HL-60 (cell line): ENCODE data around the gene SNRK.
A peak's percentile ranks its signal among the peaks of the same experiment; 100 is the strongest.

Source experiments
- DNase-seq, 2 experiments: peaks; one replicate each; pipeline ENCODE4 v3.0.0-alpha.2; 2010 to 2020; ENCODE audit warnings: low read depth in 1 of 2, low spot score in 1 of 2
- H3K27ac ChIP-seq: fragments of 250-450 bp; sonication (Bioruptor Pico); replicated peaks from 2 replicates; pipeline ENCODE4 v1.5.1; 2020; ENCODE audit warnings: mild to moderate bottlenecking, moderate library complexity
- H3K27me3 ChIP-seq: fragments of 250-450 bp; sonication (Bioruptor Pico); 2 replicates; pipeline ENCODE4 v1.5.1; 2021; ENCODE audit warnings: mild to moderate bottlenecking, moderate library complexity; ENCODE audit not compliant: insufficient read depth, poor library complexity, severe bottlenecking
- H3K4me3 ChIP-seq: replicated peaks from 2 replicates; pipeline ENCODE4 v1.5.1; 2011; ENCODE audit warnings: mild to moderate bottlenecking, control low read depth, low read length; ENCODE audit not compliant: insufficient read depth
- CTCF ChIP-seq: IDR thresholded peaks from one replicate; pipeline ENCODE4 v1.5.1; 2011; ENCODE audit warnings: low read length, control low read depth, inconsistent platforms; ENCODE audit not compliant: insufficient read depth
- GABPA ChIP-seq: IDR thresholded peaks from 2 replicates; pipeline ENCODE4 v1.6.1; 2012; ENCODE audit warnings: low read depth
- POLR2AphosphoS5 ChIP-seq: IDR thresholded peaks from 2 replicates; pipeline ENCODE4 v1.6.1; 2012; ENCODE audit warnings: low read depth
- SPI1 ChIP-seq: IDR thresholded peaks from 2 replicates; pipeline ENCODE4 v1.6.1; 2012; ENCODE audit warnings: low read depth, mild to moderate bottlenecking, borderline replicate concordance
- TF ChIP-seq, protein P1 (sequence below): IDR thresholded peaks from 2 replicates; pipeline ENCODE4 v1.6.1; 2012; ENCODE audit warnings: low read depth; ENCODE audit not compliant: insufficient replicate concordance

Gene SNRK

DNA sequence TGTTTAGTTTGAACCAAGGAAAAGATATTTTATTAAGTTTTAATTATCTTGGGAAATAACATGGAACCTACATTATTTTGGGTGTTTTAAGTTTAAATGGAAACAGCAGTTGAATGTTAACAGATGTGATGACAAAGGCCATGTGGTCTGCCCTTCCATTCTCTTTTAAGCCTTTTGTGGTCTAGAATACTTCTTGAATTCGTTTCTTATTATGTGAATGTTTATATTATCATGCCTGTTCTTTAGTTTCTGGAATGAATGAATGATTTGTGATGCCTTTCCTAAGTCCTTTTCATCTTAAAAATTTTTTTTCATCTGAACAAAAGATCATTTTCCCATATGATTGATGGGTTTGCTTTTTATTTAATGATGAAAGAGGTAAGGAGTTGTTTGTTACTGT is 44.6 kb downstream of the SNRK start:
- no peaks in the 10 kb centered on the region for H3K27me3 ChIP-seq
- no peak overlapping the region for H3K4me3 ChIP-seq
- TF ChIP-seq POLR2AphosphoS5, result no peak
- TF ChIP-seq SPI1, result no peak
- no peak for TF ChIP-seq CTCF
- no peak for TF ChIP-seq GABPA
- TF ChIP-seq, protein P1, sequence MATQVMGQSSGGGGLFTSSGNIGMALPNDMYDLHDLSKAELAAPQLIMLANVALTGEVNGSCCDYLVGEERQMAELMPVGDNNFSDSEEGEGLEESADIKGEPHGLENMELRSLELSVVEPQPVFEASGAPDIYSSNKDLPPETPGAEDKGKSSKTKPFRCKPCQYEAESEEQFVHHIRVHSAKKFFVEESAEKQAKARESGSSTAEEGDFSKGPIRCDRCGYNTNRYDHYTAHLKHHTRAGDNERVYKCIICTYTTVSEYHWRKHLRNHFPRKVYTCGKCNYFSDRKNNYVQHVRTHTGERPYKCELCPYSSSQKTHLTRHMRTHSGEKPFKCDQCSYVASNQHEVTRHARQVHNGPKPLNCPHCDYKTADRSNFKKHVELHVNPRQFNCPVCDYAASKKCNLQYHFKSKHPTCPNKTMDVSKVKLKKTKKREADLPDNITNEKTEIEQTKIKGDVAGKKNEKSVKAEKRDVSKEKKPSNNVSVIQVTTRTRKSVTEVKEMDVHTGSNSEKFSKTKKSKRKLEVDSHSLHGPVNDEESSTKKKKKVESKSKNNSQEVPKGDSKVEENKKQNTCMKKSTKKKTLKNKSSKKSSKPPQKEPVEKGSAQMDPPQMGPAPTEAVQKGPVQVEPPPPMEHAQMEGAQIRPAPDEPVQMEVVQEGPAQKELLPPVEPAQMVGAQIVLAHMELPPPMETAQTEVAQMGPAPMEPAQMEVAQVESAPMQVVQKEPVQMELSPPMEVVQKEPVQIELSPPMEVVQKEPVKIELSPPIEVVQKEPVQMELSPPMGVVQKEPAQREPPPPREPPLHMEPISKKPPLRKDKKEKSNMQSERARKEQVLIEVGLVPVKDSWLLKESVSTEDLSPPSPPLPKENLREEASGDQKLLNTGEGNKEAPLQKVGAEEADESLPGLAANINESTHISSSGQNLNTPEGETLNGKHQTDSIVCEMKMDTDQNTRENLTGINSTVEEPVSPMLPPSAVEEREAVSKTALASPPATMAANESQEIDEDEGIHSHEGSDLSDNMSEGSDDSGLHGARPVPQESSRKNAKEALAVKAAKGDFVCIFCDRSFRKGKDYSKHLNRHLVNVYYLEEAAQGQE, result no peak
- DNase-seq, result no peak
- peak overlapping the region; percentile 39 for H3K27ac ChIP-seq

GRCh38 chr3:43331381-43331780 is 45.0 kb downstream of the SNRK start:
- TF ChIP-seq SPI1 (peak; percentile 19; the same call in 1 of the 2 replicates), CTCF (no peak)
- TF ChIP-seq, protein P1, result no peak
- no peak overlapping the region for H3K4me3 ChIP-seq
- peak overlapping the region; percentile 42 for H3K27ac ChIP-seq
- H3K27me3 ChIP-seq, result no peaks in the 10 kb centered on the region
- DNase-seq, result peak; percentile 28 to 39

- H3K27me3 ChIP-seq, result no peaks in the 10 kb centered on the region
- H3K27ac ChIP-seq, result no peak overlapping the region
- no peak for TF ChIP-seq CTCF
- TF ChIP-seq GABPA, result no peak
- DNase-seq, result no peak
- H3K4me3 ChIP-seq, result no peak overlapping the region
Observed at GRCh38 chr3:43334976-43335375, 48.6 kb downstream of the SNRK start.

GRCh38 chr3:43335799-43336198 is 49.5 kb downstream of the SNRK start:
- TF ChIP-seq CTCF (no peak), GABPA (no peak), SPI1 (no peak), POLR2AphosphoS5 (no peak)
- TF ChIP-seq, protein P1, result no peak
- H3K27ac ChIP-seq, result no peak overlapping the region
- DNase-seq, result no peak
- H3K4me3 ChIP-seq, result no peak overlapping the region
- H3K27me3 ChIP-seq, result no peaks in the 10 kb centered on the region
